ENCODE results near the gene ANOS1.
"Not testable (repeated sequence)": the region's sequence is repeated elsewhere in the genome, so short reads cannot be mapped to it uniquely, and the experiment has no call there.

Gene ANOS1

DNA sequence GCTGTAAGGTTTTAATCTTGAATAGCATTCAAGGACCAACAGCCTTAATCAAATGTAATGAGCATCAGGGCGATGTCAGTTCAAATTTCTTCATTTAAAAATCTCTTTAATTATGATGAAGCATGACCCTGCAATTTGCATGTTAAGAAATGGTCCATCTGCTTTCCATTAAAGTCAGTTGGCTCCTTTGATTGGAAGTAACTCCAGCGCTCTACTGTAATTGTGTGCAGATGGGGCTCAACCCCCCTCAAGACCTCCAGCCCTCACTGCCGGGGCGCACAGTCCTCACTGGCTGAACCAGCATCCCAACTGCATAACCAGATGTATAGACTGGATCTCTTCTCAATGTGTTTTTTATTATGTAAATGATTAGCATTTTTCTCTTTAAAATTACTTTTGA, 140.4 kb downstream of the ANOS1 start:
- DNase-seq, result no peak

DNA sequence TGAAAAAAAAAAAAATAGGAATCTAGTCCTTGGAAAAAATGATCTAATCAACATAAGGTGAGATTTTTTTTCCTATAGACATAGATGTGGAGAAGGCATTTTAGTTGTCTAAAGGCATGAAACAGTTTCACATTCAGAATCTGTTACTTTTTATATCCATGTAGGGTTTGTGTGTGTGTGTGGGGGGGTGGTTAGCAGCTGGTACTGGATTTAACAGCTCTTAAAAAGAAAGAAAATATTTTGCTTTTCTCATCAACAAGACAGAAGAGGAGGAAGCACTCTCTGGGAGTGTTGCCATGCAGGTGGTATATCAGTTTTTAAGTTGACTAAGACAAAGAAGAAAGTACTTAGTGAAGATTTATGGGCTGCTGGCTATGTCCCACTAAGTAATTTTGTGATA, 145.0 kb downstream of the ANOS1 start:
- DNase-seq, result no peak

DNA sequence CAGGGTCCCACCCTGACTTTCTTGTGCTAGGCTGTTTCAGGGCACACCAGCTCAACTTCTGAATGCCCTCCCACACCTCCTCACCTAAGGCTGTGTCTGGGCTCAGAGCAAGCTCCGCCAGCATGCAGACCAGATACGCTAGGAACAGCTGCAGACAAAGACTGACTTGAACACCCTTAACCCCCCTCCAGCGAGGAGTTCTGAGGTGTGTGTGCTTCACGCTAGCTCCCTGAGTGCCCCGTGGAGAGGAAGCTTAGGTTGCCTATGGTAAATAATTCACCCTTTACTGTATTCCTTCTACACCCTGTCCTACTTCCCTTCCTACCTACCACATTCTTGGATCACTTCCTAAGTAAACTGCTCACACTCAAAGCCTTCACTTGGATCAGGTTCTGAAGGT, 152.3 kb downstream of the ANOS1 start:
- no peak for DNase-seq

DNA sequence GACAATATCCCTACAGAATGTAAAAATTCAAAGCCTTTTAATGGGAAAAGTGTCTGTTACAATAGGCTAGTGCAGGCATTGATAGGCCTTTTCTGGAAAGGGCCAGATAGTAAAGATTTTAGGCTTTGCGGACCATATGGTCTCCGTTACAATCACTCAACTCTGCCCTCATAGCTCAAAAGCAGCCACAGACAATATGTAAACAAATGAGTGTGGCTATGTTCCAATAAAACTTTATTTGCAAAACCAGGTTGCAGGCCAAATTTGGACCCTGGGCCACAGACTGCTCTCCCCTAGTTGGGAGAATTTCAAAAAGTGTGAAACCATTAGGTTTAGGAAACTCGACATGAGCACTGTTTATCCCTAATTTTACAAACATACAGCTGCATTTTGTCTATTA, 155.1 kb downstream of the ANOS1 start:
- DNase-seq, result no peak

DNA sequence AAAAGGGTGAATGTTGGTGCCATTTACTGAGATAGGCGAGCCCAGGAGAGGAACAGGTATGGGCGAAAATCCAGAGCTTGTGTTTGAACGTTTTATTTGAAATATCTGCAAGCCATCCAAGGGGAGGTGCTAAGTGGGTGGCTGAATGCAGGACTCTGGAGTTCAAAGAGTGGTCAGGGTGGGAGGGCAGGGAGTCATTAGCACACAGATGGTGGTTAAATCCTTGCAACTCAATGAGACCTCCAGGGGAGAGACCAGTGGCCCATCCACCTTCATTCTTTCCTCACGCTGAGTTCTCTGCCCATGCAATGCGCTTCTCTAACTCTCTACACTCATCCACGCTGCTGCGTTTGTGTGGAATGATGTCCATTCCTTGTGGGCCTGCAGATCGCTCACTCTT, 166.2 kb downstream of the ANOS1 start:
- DNase-seq, result no peak

DNA sequence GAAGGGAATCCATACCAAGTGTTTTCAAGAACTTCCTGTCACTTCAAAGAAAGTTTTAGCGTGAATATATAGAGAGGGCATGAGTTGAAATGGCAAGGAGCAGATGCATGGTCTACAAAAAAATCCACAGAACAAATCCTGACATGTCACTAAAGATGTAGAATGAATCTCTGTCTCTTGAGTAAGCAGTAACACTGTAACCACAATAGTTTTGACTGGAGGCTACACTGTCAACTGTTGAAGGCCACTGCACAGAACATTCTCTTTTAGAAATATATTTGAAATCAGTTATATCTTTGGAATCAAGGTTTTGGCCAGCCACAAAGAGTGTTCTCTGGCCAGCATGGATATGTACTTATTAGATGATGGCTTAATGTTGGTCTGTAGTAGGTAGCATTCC, 183.5 kb downstream of the ANOS1 start:
- no peak for DNase-seq

DNA sequence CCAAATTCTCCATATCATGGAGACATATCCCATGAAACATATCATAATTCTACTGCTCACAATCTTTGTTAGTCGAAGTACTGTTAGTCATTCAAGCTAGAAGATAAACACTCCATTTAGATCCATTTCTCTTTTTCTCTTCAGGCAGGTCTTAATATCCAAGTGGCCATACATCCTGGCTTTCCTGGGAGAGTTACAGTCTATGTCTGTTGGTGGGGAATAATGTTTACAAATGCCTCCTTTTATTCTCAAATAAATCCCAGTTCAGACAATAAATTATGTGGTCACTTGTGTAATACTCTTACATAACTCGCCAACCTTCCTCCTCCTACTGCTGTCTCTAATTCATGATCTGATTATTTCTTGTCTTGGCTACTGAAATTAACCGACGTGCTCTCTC, 185.2 kb downstream of the ANOS1 start:
- no peak for DNase-seq

DNA sequence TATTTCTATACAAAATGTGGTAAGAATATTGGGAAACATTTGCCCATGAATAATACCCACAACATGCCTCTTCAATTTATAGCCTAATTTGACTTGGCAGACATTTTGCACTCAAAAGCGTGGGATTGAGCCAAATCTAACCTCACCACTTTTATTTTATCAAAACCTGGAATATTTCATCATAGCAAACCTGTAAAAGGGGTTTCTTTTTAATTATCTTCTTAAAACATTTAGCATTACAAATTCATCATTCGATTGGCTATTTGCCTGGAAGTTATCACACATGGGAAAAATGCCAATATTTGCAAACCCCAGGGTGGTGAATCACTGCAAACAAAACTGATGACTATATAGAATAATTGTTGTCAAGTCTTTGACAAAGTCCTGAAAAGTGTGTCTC, 211.1 kb downstream of the ANOS1 start:
- no peak for DNase-seq

DNA sequence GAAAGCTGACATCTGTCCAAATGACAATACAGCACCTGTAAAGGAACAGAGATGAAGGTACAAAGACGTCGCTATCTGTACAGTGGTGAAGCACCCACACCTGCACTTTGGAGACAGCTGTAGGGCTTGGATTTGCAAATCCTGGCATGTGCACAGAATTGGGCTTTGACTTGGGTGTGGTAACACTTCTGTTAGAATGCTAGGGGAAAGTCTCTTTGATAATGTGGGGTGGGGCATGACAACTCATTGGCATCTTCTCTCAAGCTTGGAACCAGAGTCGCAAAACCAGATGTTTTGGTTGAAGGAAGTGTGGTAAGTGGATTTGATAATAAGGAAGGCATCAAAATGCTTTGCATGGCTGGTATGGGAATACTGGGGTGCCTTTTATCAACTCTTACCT, 211.8 kb downstream of the ANOS1 start:
- DNase-seq, result no peak

DNA sequence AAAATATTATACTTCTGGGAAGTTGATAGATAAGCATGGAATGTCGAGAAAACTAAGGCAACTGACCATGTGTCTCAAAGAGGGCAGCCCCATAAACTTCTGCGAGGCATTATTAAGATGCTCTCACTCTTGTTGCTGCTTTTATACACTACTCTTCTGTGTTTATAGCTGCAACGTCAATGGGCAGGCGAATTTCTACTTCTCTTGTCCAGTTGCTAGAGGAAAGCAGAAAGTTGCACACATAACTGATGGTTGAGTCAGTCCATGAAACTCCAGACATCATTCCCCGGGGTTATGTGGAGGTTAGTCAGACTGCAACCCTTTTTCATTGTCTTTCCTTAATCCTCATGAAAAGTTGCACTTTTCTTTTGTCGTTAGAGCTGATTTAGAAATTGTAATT, 227.5 kb downstream of the ANOS1 start:
- no peak for DNase-seq

DNA sequence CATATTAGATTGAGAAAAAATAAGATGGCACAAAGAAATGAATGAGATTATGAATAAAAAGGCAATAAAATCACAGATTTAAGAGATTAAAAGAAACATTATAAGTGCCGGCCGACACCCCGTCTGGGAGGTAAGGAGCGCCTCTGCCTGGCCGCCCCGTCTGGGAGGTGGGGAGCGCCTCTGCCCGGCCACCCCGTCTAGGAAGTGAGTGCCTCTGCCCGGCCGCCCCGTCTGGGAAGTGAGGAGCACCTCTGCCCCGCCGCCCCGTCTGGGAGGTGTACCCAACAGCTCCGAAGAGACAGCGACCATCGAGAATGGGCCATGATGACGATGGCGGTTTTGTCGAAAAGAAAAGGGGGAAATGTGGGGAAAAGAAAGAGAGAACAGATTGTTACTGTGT, 229.8 kb downstream of the ANOS1 start:
- not testable (repeated sequence) for DNase-seq

DNA sequence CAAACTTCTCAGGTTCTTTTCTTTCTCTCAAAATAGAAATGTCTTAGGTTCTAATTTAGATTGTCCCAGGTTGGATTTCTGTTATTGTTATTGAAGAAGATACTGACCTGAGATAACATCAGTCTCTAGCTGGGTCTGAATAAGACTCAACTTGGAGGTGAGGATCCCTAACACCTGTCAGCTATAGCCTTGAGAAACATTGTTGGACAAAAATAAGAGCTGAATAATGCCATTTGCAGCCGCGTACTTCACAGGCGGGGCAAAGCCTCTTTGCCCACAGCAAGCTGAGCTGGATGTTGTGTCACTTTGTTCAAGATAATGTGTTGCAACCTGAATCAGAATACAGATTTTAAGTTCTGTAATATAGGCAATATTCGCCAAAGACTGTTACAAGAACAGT, 231.7 kb downstream of the ANOS1 start:
- no peak for DNase-seq

DNA sequence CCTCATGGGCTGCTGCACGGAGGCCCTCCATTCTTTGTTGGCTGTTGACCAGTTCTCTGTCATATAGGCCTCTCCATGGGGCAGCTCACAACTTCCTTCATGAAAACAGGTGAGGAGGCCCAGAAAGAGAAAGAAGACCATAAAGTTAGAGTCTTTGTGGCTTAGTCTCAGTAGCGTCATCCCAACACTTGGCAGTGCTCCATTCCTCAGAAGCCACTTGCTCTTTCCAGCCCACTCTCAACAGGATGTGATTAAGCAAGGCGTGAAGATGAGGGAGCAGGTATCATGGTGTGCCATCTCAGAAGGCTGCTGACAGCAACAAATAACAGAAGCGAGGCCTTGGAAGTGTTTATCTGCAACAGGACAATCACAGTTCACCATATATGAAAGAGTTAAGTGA, 236.9 kb downstream of the ANOS1 start:
- DNase-seq, result not testable (repeated sequence)

DNA sequence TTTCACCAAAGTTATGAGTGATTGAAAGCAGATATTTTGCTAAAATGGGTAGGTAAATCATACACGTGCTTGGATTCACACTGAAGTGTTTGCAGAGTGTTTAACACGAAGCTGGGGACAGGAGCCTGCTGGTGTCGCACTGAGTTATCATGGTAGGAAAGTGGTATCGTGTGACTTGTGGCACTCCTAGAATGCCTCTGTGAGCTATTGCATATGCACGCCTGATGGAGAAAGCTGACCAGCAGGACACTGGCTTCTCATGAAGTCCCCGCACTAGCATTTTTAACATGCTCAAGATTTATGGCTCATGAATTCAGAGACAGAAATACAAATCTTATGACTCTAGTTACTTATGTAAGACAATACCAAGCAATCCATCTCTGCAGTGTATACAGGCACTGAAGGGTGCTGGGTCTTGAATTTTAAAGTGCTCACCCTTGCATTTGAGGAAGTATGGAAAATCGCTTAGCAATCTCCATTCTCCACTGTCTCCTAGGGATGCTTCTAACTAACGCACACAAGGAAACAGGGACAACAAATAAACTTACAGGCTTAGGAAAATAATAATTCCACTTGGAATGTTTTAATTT, 247.5 kb downstream of the ANOS1 start:
- DNase-seq, result no peak

Data from stimulated activated CD4-positive, alpha-beta T cell treated with anti-CD3 and anti-CD28 coated beads, Interleukin-2, amount 100 ng/mL, for 48 hours (primary cell).